ENCODE results near the gene GRB7.
A peak's percentile ranks its signal among the peaks of the same experiment; 100 is the strongest.
"Not testable (repeated sequence)": the region's sequence is repeated elsewhere in the genome, so short reads cannot be mapped to it uniquely, and the experiment has no call there.

Gene GRB7

DNA sequence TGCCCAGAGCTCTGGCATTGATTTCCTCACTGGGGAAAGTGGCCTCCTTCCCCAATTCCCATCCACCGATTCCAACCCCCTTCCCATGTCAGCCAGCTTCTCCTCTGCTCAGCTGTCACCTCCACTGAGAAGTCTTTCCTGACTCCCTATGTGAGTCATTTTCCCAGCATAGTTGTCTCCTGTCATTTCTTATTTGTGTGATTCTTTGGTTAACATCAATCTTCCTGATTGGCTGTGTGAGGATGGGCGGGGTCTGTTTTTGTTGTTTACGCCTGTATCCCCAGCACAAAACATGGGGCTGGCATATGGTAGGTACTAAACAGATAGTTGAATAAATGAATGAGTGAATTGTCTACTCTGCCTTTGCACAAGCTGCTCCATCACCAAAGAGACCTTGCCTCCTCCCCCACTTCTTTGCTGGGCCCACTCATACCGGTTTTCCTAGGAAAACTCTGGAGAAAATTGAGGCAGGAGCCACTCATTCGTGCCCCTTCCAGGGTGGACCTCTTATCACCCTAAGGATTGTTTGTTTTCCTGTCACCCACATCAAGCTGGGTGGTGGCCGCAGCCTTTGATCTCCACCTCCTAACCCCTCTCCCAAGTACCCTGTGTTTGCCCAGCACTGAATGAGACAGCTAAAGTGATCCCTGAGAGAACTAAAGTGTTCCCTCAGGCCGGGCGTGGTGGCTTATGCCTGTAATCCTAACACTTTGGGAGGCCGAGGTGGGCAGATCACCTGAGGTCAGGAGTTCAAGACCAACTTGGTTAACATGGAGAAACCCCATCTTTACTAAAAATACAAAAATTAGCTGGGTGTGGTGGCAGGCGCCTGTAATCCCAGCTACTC is 1.2 kb upstream of the GRB7 start:
- no peak for DNase-seq

- DNase-seq, result no peak
Observed at GRCh38 chr17:39737206-39737759, 455 bp upstream of the GRB7 start.

- DNase-seq, result peak; percentile 43
Observed at GRCh38 chr17:39738568-39738901, 797 bp downstream of the GRB7 start.

DNA sequence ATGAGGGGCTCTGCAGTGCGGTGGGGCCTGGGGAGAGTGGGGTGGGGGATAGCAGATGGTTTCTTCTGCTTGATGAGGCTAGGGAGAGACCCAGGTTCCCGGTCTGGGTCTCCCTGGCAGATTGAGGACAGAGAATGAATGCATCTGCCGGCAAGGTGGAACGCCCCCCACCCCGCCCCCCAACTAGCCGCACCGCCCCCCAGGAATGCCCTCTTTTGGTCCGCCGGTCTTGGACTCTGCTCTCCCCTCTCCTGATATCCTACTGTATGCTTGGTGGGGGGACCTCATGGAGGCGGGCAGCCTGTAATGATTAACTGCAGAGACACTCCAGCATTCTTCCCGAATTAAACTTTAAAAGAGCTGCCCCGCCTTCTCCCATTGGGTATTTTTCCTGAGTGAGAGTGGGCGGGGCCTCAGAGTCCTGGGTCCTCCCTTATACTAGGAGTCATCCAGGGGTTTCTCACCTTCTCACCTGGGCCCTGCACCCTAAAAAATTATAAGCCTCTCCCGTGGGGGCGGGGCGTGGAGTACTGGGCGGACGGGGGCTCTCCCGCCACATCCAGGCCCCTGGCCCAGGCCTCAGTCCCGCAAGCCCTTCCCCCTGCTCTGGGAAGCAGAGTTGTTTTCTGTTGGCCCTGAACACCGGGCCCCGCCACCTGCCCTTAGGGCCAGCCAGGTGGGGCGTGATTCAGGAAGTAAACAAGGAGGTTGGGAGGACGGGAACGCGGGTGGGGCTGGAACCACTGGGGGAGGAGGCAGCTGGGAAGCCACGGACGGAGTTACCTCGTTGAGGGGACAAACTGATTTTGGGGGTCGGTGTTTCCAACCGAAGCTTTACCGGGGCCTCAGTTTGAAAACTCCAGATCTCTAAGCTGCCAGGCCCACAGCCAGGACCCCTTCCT is 1.5 kb downstream of the GRB7 start:
- DNase-seq, result no peak

DNA sequence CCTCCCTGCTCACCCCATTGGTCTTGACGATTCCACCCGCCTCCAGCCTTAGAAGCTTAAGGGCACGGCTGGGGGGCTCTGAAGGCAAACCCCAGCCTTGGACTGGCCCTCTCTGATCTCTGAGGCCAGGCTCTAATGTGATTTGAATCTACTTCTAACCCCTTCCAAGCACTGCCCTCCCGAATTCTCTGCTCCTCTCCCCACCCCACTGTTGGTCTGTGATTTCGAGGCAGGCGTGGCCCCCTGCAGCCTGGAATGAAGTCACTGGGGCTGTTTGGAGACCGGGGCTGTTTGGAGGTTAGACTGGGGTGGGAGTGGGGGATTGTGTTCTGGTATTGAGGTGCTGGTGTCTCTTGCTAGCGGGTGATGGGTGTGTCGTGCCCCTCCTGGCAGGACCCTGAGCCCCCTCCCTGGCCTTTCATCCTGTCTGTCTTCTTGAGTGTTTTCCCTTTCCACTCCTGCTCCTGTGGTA is 2.2 kb downstream of the GRB7 start:
- DNase-seq, result no peak

DNA sequence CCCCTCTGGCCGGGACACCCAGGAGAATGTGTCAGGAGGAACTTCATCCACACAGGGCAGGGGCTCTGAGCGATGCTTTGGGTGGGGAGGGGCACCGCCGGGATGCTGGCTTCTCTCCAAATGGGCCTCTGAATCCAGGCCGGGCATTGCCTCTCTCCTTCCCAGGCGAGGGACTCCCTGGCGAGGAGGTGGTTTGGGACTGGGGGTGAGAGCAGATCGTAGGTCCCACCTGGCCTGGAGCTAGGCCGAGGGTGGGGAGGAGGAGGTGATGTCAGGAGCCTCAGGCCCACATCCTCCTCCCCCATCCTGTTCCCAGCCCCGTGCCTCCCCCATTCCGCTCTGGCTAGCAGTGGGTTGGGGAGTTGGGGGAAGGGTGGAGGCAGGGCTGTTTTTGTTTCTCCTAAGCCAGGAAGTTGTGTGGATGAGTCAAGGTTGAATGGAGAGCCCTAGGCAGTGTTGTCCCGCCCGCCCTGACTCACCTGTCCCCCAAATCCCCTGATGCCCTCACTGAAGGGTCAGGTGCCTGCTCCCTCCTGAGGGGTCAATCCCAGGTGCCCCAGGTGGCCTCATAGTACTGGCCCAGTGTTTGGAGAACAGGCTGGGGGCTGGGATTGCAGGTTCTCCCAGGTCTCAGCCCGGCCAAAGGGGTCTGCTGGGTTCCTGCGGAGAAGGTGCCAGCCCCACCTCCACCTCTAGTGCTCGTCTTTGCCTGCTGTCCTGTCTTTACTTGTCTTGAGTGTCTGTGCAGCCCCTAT is 2.8 kb downstream of the GRB7 start:
- no peak for DNase-seq

DNA sequence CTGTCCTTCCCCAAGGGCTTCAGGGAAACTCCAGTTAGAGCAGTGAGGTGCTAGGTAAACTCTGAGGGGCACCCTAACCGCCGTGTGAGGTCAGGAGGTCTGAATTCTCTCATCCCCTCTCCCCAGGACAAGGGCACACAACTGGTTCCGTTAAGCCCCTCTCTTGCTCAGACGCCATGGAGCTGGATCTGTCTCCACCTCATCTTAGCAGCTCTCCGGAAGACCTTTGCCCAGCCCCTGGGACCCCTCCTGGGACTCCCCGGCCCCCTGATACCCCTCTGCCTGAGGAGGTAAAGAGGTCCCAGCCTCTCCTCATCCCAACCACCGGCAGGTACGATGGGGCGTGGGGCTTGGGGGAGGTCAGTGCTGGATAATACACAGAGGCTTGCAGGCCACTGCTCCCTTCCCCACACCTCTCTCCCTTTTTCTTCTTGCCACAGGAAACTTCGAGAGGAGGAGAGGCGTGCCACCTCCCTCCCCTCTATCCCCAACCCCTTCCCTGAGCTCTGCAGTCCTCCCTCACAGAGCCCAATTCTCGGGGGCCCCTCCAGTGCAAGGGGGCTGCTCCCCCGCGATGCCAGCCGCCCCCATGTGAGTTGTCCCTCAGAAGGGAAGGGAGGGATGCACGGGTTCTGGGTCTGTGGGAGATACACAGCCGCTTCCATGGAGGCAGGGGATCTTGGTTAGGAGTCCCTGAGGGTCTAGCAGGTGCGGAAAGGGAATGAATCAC is 4.6 kb downstream of the GRB7 start:
- no peak for DNase-seq

DNA sequence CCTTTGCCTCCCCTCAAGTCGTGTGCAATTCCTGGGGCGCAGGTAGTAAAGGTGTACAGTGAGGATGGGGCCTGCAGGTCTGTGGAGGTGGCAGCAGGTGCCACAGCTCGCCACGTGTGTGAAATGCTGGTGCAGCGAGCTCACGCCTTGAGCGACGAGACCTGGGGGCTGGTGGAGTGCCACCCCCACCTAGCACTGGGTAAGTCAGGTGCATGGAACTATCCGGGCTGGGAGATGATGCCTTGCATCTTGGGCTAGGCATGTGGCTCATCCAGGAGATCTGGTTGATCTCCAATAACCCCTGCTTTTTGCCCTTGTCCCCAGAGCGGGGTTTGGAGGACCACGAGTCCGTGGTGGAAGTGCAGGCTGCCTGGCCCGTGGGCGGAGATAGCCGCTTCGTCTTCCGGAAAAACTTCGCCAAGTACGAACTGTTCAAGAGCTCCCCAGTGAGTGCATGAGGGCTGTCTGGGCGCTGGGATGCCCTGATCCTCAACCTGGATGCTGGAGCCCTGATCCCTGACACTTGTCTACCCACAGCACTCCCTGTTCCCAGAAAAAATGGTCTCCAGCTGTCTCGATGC is 5.2 kb downstream of the GRB7 start:
- no peak for DNase-seq

DNA sequence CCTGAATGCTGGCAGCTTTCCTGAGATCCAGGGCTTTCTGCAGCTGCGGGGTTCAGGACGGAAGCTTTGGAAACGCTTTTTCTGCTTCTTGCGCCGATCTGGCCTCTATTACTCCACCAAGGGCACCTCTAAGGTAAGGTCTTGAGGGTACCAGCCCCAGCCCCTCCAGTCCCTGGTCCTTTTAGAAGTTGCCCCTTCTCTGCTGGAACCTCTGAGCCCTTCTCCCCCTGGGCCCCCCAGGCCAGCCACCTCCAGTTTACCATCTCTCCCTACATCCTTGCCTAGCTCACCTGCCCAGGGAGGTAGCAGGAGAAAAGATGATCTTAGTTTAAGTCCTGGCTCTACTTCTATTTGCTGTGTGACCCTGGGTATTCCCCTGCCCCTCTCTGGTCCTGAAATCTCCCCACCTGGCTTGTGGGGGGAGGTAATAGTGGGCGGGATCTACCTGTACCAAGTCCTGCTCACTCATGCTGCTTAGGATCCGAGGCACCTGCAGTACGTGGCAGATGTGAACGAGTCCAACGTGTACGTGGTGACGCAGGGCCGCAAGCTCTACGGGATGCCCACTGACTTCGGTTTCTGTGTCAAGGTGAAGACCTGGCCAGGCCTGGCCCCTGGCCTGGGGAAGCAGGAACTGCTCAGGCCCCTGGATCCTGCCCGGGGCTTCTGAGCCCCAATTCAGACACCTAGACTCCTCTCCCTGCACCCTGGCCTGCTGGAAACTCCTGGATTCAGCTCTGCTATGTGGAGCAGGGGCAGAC is 6.5 kb downstream of the GRB7 start:
- no peak for DNase-seq

DNA sequence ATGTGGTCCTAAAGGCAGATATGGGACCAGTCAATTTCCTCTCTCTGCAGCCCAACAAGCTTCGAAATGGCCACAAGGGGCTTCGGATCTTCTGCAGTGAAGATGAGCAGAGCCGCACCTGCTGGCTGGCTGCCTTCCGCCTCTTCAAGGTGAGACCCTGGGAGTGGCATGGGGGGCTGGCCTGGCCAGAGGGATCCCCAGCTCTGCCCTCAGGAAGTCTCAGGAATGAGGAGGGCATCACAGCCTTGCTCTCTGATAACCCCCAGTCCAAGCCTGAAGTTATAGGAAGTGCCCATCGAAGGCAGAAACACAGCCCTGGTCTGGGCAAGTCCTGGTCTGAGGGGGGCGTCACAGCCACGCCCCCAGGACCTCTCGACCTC is 7.1 kb downstream of the GRB7 start:
- no peak for DNase-seq

- no peak for DNase-seq
Observed at GRCh38 chr17:39745335-39746144, 7.8 kb downstream of the GRB7 start.

DNA sequence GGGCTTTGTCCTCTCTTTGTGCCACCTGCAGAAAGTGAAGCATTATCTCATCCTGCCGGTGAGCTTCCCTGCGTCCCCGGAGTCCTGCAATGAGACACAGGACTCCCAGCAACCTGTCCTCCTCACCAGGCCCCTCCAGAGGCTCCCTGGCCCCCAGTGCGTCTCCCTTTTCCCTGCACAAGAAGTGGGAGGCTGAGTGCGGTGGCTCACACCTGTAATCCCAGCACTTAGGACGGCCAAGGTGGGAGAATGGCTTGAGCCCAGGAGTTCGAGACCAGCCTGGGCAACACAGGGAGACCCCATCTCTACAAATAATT is 8.4 kb downstream of the GRB7 start:
- DNase-seq, result no peak

DNA sequence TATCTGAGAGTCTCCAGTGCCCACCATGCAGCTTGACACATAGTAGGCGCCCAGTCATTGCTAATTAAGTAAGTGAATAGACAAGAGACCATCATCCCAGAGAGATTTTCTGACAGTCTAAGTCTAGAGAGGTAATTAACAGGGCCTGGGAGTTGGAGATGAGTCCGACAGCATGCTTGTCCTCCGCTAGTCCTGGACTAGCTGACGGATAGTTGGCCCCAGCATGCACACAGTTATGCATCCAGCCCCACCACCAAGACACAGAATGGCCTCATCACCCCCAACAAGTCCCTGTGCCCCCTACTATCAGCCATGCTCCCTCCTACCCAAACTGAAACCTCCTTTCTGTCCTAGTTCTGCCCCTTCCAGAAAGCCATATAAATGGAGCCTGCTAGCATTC is 10.0 kb downstream of the GRB7 start:
- no peak for DNase-seq

- DNase-seq, result not testable (repeated sequence)
Observed at GRCh38 chr17:39748444-39749034, 10.8 kb downstream of the GRB7 start.

GRCh38 chr17:39750131-39751015 is 12.6 kb downstream of the GRB7 start:
- DNase-seq, result no peak

DNA sequence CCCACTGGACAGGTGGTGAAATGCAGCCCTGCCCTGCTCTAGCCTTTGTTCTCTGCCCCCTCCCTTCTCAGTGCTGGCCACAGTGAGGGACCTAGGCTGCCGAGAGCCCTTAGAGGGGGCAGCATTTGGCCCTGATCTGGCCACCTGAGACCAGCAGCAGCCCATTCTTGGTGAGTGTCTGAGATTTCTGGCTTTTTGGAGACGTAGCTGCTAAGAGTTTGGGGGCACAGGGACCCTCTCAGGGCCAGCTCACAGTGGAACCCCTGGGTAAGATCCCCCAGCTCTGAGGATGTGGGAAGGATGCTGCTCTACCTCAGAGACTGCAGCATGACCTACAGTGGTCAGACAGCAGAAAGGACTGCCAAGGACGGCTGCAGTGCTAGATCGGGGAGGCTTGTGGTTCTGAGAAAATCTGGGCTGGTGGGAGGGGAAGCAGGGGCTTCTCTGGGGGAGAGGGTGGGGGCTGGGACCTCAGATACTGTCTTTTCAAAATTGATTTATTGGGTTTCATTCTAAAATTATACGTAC is 13.3 kb downstream of the GRB7 start:
- no peak for DNase-seq

- no peak for DNase-seq
Observed at GRCh38 chr17:39751637-39752036, 13.9 kb downstream of the GRB7 start.

DNA sequence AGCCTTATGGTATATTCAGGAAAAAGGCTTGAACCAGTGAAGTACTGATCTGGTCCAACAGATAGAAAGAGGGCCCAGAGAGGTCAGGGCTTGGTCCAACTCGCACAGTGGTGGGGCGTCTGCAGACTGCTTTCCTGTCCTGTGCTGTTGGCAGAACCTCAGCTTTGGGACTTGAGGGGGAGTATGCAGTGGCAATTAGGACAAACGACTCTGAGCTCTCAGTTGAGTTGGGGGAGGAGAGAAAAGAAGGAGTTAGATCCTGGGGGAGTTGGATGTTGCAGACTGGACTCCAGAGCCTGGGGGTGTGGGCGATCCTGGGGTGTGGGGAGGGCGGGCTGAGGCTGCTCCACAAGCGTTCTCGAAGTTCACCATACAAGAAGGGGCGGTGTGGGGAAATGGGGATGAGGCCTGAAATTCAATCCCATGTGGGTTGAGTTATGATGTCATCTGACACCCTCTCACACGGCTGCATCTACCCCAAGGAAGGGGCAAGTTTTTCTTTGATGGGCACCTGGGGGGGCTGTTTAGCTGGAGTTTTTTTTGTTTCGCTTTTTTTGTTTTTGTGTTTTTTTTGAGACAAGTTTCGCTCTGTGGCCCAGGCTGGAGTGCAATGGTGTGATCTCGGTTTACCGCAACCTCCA is 14.6 kb downstream of the GRB7 start:
- no peak for DNase-seq

Measured in effector CD4-positive, alpha-beta T cell (primary cell).